Osteocyte (in vitro differentiated cells): ENCODE results near the gene SLC1A4. TPM values are rescaled to one million over a fixed set of nuclear protein-coding genes. Genes with fewer than 3 reads are reported as not detected.
"Not testable (repeated sequence)": the region's sequence is repeated elsewhere in the genome, so short reads cannot be mapped to it uniquely, and the experiment has no call there.

Experiments
- DNase-seq: peaks from one replicate; pipeline ENCODE4 v3.0.0; 2021; ENCODE audit warnings: mixed read lengths; ENCODE audit not compliant: unreplicated experiment; ENCODE audit errors: extremely low spot score
- H3K27ac Mint-ChIP-seq: one replicate; pipeline ENCODE4 v1.8.0; 2021; ENCODE audit warnings: mild to moderate bottlenecking, mixed read lengths; ENCODE audit not compliant: unreplicated experiment
- H3K27me3 Mint-ChIP-seq: one replicate; pipeline ENCODE4 v1.8.0; 2021; ENCODE audit warnings: mixed read lengths; ENCODE audit not compliant: unreplicated experiment
- H3K36me3 Mint-ChIP-seq: one replicate; pipeline ENCODE4 v1.8.0; 2021; ENCODE audit warnings: mixed read lengths; ENCODE audit not compliant: unreplicated experiment
- H3K4me1 Mint-ChIP-seq: one replicate; pipeline ENCODE4 v1.8.0; 2021; ENCODE audit warnings: mixed read lengths; ENCODE audit not compliant: unreplicated experiment
- H3K4me3 Mint-ChIP-seq: one replicate; pipeline ENCODE4 v1.8.0; 2021; ENCODE audit warnings: mild to moderate bottlenecking, moderate library complexity, mixed read lengths; ENCODE audit not compliant: unreplicated experiment
- H3K9me3 Mint-ChIP-seq: one replicate; pipeline ENCODE4 v1.8.0; 2021; ENCODE audit warnings: mixed read lengths; ENCODE audit not compliant: unreplicated experiment
- CTCF ChIP-seq: fragments of 200-600 bp; sonication (generic); IDR thresholded peaks from 2 replicates; pipeline ENCODE4 v1.5.0; 2021; ENCODE audit warnings: antibody characterized with exemption, mild to moderate bottlenecking, moderate library complexity
- total RNA-seq: library from RNA; stranded (reverse); gene quantifications from 2 replicates; pipeline ENCODE4 v1.2.1, GENCODE V29; 2021

SLC1A4 gene
- total RNA-seq, 1 donor from 2014 or later = 78.7 TPM

GRCh38 chr2:65017335-65017734, 28.1 kb downstream of the SLC1A4 start:
- Mint-ChIP-seq H3K4me3 (no peak overlapping the region), H3K27me3 (no peaks in the 10 kb centered on the region), H3K4me1 (peaks cover 51% of the 10 kb centered on the region), H3K27ac (peak overlapping the region; percentile 10), H3K9me3 (no peaks in the 10 kb centered on the region), H3K36me3 (peaks cover 54% of the 10 kb centered on the region)
- no peak for DNase-seq
- peak; percentile 42 for TF ChIP-seq CTCF

- no peaks in the 10 kb centered on the region for H3K9me3 Mint-ChIP-seq
- no peak for TF ChIP-seq CTCF
- peaks cover 56% of the 10 kb centered on the region for H3K4me1 Mint-ChIP-seq
- H3K27ac Mint-ChIP-seq = no peak overlapping the region
- H3K36me3 Mint-ChIP-seq = peaks cover 56% of the 10 kb centered on the region
- DNase-seq = no peak
- H3K4me3 Mint-ChIP-seq = no peak overlapping the region
- no peaks in the 10 kb centered on the region for H3K27me3 Mint-ChIP-seq
Observed at GRCh38 chr2:65018141-65018582, 29.0 kb downstream of the SLC1A4 start.

GRCh38 chr2:65019010-65019409, 29.8 kb downstream of the SLC1A4 start:
- Mint-ChIP-seq H3K36me3 (peaks cover 52% of the 10 kb centered on the region), H3K4me1 (peaks cover 61% of the 10 kb centered on the region), H3K27ac (peak overlapping the region; percentile 78), H3K4me3 (no peak overlapping the region), H3K27me3 (no peaks in the 10 kb centered on the region), H3K9me3 (no peaks in the 10 kb centered on the region)
- no peak for DNase-seq
- TF ChIP-seq CTCF = no peak

GRCh38 chr2:65019675-65020195, 30.5 kb downstream of the SLC1A4 start:
- no peak for TF ChIP-seq CTCF
- H3K36me3 Mint-ChIP-seq = peaks cover 49% of the 10 kb centered on the region
- H3K27ac Mint-ChIP-seq = peak overlapping the region; percentile 78
- no peak for DNase-seq
- no peaks in the 10 kb centered on the region for H3K9me3 Mint-ChIP-seq
- no peak overlapping the region for H3K4me3 Mint-ChIP-seq
- no peaks in the 10 kb centered on the region for H3K27me3 Mint-ChIP-seq
- H3K4me1 Mint-ChIP-seq = peaks cover 66% of the 10 kb centered on the region

GRCh38 chr2:65020251-65020650, 31.1 kb downstream of the SLC1A4 start:
- H3K27ac Mint-ChIP-seq = peak overlapping the region; percentile 78
- H3K36me3 Mint-ChIP-seq = peaks cover 45% of the 10 kb centered on the region
- not testable (repeated sequence) for H3K9me3 Mint-ChIP-seq, DNase-seq, H3K4me3 Mint-ChIP-seq, H3K27me3 Mint-ChIP-seq
- peaks cover 62% of the 10 kb centered on the region for H3K4me1 Mint-ChIP-seq
